Measurements from ENCODE around the gene THSD4.

DNA sequence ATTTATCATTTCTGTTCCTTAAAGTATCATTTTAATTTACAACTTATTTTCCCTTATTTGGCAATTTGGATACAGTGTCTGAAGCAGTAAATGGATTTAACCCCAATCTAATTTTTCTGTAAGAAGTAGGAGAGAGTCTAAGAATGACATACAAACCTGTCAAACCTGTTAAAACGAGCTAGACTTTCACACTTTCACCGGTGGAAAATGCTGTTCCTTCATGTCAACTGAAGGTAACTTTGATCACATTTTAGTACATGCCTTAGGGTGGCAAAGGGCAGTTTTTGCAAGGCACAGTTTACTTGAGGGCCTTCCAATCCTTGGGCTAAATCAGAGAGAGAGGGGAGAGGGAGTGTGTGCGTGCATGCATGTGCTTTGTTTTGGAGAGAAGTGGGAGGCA lies 221.4 kb downstream of the THSD4 start:
- TF ChIP-seq, protein P1, sequence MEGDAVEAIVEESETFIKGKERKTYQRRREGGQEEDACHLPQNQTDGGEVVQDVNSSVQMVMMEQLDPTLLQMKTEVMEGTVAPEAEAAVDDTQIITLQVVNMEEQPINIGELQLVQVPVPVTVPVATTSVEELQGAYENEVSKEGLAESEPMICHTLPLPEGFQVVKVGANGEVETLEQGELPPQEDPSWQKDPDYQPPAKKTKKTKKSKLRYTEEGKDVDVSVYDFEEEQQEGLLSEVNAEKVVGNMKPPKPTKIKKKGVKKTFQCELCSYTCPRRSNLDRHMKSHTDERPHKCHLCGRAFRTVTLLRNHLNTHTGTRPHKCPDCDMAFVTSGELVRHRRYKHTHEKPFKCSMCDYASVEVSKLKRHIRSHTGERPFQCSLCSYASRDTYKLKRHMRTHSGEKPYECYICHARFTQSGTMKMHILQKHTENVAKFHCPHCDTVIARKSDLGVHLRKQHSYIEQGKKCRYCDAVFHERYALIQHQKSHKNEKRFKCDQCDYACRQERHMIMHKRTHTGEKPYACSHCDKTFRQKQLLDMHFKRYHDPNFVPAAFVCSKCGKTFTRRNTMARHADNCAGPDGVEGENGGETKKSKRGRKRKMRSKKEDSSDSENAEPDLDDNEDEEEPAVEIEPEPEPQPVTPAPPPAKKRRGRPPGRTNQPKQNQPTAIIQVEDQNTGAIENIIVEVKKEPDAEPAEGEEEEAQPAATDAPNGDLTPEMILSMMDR (IDR thresholded peaks at IDR 0.05), result no peak
- TF ChIP-seq TCF7L2 (IDR thresholded peaks at IDR 0.05; ENCODE audit: low read depth, low read length) (no peak), POLR2AphosphoS5 (IDR thresholded peaks at IDR 0.05; ENCODE audit: low read depth, low read length) (no peak), SIN3A (IDR thresholded peaks at IDR 0.05; ENCODE audit: borderline replicate concordance, insufficient read depth, low read depth, low read length) (no peak)
- TF ChIP-seq, protein P2, sequence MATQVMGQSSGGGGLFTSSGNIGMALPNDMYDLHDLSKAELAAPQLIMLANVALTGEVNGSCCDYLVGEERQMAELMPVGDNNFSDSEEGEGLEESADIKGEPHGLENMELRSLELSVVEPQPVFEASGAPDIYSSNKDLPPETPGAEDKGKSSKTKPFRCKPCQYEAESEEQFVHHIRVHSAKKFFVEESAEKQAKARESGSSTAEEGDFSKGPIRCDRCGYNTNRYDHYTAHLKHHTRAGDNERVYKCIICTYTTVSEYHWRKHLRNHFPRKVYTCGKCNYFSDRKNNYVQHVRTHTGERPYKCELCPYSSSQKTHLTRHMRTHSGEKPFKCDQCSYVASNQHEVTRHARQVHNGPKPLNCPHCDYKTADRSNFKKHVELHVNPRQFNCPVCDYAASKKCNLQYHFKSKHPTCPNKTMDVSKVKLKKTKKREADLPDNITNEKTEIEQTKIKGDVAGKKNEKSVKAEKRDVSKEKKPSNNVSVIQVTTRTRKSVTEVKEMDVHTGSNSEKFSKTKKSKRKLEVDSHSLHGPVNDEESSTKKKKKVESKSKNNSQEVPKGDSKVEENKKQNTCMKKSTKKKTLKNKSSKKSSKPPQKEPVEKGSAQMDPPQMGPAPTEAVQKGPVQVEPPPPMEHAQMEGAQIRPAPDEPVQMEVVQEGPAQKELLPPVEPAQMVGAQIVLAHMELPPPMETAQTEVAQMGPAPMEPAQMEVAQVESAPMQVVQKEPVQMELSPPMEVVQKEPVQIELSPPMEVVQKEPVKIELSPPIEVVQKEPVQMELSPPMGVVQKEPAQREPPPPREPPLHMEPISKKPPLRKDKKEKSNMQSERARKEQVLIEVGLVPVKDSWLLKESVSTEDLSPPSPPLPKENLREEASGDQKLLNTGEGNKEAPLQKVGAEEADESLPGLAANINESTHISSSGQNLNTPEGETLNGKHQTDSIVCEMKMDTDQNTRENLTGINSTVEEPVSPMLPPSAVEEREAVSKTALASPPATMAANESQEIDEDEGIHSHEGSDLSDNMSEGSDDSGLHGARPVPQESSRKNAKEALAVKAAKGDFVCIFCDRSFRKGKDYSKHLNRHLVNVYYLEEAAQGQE (IDR thresholded peaks at IDR 0.05; ENCODE audit: insufficient read depth in 1 of 2, low read depth in 2 of 2, low read length in 1 of 2), result no peak
